GM21529 (cell line): ENCODE measurements around the gene ASAP2.
"Not testable (repeated sequence)": the region's sequence is repeated elsewhere in the genome, so short reads cannot be mapped to it uniquely, and the experiment has no call there.

Experiments
- ATAC-seq: cut with Tn5 transposase; IDR thresholded peaks from one replicate; pipeline ENCODE4 v1.9.1; 2021; ENCODE audit not compliant: unreplicated experiment

Gene ASAP2

DNA sequence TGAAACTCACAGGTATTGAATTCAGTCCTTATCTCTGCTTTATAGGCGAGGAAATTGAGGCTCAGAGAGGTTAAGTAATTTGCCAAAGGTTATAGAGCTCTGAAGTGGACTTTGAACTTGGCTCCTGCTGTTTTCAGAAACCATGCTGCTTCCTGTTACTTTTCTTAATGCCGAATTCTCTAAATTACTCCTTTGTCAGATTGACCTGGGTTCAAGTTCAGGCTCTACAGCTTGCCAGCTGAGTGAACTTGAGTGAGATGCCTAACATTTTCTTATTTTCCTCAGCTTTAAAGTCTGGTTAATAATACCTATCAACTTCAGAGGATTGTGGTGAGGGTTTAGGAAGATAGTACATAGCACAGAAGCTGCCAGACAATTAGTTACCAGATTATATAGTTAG, 3.4 kb downstream of the ASAP2 start:
- no peak for ATAC-seq

DNA sequence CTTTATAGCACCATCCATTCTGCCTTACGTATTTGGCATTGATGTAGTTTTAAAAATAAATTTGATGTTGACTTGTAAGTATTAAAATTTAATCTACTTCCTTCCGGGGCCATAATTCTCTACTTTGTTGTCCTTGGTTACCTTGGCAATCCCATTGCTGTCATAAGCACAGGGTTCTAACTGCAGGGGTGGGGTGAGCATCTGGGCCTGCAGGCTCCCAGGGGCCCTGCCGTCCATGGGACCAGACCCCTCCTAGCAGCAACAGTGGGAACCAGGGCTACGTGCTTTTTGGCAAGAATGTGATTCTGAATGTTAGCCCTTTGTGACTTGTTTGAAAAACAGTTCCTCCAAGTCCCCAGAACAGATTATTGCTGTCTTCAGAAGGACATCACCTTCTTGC, 4.9 kb downstream of the ASAP2 start:
- no peak for ATAC-seq

DNA sequence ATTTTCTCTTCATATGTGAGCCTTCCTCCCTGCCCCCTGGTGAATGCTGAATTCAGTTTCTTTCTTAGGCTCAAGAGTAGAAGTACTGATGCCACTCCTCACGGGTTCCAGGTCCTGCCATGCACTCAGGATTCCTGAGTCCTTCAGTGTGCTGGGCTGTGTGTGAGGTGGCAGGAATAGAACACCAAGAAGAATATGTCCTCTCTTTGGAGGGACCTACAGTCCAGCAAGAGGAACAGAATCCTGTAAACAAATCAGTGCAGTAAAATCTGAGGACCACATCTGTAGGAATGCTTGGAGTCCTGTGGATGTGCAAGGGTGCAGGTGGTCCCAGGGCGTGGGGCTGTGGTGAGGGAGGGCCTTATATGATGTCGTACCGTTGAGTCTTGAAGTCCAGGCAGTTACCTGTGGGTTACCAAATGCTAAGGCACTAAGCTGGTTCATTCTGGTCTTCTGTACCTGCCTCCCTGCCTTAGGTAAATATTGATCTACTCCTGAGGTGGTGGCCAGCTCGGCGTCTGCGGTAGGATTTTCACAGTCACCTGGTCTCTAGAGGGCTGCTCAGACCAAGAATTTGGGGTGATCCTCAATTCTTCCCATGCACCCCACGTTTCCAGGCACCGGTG, 5.5 kb downstream of the ASAP2 start:
- no peak for ATAC-seq

DNA sequence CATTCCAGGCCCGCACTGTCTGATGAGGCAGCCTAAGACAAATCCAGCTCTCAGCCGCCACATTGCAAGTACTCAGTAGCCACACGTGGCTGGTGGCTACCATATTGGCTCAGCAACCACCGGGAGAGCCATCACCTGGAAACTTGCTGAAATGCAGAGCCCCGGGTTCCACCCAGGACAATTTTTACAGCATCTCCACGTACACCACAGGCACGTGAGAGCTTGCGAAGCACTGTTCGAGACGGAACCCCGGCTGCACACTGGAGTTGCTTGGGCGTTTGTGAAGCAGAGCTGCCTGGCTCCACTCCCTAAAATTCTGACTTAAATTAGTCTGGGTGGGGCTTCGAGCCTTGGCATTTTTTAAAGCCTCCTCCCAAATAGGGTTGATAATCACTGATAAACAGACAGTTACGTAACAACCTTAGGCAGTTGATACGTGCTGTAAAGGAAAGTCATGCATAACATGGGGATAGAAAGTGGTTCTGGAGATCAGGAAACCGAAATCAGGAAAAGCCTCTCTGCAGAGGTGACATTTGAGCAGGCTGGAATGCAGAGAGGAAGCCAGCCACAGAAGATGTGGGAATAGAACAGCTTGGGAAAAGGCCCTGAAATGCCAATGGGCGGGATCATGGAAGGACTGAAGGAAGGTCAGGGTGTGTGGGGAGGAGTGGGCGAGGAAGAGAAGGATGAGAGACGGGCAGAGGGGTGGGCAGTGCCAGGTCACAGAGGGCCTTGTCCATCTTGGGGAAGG, 6.2 kb downstream of the ASAP2 start:
- no peak for ATAC-seq

DNA sequence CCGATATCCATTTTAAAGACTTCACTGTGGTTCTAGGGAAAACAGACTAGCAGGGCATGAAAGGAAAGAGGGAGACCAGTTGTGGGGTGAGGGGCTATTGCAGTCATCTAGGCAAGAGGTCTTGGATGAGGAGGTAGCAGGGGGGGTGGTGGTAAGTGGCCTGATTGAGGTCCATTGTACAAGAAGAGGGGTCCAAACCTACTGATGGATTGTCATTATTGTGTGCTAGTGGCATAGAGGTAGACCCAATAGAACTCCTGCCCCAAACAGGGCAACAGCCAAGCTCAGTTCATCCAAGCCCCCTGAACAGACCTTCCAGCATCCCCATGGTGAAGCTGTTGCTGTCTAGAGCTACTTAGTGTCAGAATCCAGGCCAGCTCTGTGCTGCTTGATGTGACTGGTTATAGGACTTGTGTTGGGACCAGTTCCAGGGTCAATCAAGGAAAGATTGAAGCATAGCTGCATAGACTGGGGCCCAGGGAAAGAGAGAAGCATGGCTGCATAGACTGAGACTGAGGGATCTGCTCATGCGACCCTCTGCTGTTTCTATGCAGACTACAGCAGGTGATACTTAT, 7.0 kb downstream of the ASAP2 start:
- ATAC-seq: no peak

DNA sequence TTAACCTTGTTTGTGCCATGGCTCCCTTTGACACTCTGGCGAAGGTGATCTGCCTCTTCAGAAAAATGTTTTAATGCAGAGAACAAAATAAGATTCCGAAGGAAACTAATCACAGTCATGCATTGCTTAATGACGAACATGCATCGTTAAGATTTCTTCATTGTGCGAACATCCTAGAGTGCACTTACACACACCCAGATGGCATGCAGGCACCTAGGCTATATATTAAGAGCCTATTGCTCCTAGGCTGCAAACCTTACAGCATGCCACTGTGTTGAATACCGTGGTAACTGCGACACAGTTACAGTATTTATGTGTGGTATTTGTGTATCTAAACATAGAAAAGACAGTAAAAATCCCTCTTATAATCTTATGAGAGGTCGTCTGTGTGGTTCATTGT, 8.3 kb downstream of the ASAP2 start:
- ATAC-seq: no peak

DNA sequence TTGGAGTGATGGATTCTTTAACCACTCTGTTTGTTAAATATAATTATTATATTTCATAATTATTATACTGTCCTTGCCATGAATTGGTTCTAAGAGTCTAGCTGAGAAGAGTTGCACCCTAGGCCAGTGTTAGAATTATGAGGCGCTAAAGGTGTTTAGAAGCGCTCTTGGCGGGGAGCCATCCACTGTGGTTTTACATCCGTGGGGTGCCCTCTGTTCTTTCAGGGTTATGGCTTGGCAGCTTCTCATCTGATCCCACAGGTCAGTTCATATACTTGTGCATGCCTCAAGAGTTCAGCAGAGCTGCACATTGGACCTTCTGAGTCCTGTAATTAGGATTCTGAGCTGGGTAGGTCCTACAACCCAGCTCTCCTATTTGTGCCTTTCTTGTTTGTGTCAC, 9.1 kb downstream of the ASAP2 start:
- ATAC-seq: no peak

DNA sequence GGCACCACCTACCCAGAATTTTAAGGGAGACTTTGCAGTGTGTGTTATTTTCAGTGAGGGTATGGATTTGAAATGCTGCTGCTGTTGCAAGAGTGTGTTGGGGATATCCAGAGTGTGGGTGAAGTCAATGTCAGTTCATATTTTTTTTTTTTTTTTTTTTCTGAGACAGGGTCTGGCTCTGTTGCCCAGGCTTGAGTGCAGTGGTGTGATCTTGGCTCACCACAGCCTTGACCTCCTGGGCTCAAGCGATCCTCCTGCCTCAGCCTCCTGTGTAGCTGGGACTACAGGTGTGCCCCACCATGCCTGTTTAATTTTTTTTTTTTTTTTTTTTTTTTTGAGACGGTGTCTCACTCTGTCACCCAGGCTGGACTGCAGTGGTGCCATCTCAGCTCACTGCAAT, 9.5 kb downstream of the ASAP2 start:
- ATAC-seq: not testable (repeated sequence)

DNA sequence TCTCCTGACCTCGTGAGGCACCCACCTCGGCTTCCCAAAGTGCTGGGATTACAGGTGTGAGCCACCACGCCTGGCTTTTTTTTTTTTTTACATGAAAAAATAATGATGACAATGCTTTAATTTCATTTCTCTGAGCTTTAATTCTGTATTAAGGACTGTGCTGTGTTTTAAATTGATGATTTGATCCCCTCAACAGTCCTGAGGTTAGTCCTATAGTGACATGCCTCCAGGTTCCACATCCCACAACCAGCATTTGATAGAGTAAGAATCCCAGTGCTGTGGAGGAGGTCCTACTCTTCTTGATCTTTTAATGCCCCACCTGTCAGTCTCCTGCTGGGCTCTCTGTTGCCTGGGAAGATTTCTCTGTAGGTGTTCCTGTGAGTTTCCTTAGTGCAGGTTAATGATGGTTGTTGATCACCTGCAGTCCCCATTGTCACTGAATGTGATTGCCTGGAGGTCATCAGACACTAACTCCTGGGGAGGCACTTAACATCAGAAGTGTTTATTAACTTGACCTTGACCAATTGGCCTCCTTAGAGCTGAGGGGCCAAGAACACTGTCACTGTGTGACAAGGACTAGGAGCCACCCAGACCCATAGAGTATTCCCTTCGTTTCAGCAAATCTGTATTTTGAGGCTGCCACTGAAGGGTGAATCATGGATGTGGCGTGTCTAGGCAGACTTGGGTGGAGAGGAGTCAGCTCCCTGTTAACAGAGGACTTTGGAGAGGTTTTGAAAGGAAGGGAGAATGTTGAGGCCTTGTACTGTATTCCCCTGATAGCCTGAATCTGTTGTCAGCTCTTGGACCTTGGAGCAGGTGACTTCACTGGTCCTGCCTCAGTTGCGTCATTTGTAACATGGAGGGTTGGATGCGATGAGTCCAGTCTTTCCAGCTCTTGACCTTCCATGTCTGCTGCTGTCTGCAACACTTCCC, 11.5 kb downstream of the ASAP2 start:
- ATAC-seq: no peak

DNA sequence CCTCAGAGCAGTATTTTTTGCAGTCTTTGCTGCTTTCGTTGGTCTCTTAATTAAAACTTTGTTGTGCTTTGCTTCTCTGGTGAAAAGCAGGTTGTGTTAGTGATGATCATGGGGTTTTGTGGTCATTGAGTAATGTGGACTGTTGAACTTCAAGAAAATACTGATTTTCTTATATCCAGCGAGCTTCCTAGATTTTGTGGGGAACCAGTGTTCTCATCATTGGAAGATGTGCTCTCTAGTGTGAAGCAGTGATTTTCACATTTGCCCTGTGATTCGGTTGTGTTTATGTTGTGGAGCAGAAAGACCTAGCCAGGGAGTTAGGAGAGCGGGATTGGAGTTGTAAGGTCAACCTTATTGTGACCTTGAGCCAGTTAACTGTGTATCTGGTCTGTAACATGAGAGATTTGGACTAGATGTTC, 12.4 kb downstream of the ASAP2 start:
- ATAC-seq: no peak

DNA sequence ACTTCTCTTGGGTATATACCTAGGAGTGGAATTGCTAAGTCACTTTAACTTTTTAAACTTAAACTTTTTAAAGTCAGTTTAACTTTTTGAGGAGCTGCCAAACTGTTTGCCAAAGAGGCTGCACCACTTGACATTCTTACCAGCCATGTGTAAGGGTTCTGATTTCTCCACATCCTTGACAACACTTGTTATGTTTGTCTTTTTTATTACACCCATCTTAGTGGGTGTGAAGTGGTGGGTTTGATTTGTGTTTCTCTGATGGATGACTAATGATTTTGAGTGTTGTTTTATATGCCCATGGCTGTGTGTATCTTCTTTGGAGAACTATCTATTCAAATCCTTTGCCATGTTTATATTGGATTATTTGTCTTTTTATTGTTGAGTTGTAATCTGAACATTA, 13.6 kb downstream of the ASAP2 start:
- no peak for ATAC-seq

DNA sequence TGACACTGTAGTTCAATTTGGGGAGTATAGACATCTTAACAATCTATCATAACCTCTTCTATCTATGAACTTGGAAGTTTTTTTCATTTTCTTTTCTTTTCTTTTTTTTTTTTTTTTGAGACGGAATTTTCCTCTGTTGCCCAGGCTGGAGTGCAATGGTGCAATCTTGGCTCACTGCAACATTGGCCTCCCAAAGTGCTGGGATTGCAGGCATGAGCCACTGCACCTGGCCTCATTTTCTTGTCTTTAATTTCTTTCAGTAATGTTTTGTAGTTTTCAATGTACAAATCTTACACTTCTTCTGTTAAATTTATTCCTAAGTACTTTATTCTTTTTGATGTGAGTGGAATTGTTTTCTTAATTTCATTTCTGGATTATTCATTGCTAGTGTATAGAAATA, 14.6 kb downstream of the ASAP2 start:
- no peak for ATAC-seq

DNA sequence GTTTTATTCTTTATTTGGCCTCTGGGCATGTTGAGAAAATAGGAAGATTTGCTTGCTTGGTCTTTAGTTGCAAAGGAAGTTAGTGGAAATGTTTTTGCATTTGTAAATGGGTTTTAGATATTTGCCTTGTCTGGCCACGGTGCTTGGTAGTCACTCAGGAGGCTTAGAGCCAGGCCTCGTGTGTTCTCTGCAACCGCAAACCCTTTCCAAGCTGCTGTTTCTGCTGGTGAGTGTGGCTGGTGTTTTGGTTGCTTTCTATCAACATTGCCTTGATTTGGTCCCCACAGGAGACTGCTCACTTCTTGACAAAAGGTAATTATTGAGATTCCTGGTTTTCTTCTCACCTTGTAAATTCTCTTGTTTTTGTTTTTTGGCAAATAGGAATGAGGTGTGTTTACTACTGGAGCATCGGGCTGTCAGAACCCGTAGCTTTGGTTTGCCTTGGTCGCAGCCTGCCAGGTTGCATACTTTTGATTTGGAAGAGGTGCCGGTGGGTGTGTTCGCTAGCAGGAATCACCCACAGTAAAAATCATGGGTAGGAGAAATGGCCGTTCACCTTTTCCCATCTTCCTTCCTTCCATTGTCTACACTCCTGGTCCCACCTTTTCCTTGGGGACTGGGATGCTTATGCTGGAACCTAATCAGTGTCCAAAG, 15.8 kb downstream of the ASAP2 start:
- no peak for ATAC-seq

DNA sequence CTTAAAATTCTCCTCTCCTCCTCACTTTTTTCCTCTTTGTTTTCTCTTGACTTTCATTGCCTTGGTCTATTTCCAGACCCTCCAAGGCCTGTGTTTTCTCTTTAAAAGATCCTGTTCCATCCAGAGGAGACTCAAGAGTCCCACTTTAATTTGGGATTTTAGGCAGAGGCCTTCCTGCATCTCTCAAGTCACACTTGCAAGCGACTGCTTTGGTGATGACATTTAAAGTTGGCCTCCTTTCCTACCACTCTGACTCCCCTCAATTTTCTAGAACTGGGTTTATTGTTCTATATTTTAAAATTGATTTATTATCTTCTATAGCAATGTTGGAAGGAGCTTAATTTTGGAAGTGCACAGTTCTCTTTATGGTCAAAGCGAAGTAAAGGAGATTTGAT, 16.3 kb downstream of the ASAP2 start:
- ATAC-seq: no peak

DNA sequence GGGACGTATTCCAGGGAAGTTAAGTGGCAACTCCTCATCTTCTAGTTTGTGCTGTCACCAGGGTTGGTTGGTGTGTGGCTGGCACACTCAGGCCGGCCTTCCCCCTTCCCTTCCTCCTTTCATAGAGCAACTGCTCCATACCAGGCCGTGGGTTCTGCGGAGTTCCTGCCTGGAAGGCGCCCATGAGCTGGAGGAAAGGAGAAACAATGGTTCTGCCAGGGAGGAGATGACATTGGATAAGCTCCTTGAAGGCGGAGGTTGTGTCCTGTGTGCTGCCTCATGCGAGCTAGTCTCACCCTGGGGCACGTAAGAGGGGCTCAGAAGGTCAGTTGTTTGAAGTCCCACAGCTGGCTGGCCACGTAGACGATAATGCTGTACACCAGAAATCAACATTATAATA, 19.2 kb downstream of the ASAP2 start:
- no peak for ATAC-seq

DNA sequence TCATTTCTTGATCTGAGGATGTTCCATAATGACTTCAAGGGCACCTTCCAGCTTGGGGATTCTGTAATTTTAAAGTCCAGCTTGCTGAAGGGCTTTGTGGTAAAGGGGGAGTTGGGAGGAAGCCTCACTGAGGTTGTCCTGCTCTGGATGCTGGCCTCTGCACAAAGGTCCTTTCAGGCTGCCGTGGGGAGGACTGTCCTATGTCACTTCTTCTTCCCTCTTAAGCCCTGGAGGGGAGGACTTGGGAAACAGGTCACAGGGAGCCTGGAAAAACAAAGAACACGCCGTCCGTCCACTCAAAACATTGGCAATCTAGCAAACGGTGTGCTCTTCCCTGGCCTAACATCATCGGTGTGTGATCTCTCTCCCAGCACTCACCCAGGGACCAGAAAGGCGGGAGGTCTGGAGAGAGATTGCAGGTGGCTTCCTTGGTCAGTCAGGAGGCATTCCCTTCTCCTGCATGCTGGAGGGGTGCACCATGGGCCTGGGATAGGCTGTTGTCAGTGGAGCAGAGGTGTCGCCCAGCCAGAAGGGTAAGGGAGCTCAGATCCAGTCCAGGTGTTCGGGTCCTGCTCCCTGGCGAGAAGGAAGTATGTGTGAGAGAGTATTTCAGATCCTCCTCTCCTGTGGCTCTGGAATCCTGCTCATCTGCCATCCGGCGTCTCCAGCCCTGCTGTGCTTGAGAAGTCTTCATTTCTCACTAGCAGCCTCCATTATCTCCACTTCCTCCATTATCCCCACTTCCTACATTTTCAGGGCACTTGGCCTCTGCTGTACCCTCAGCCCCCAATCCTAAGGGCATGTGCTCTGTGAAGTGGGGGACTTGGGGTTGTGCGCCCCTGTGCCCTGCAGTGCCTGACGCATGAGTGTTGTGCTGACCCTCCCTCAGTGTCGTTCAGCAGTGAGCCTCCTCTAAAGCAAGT, 20.1 kb downstream of the ASAP2 start:
- ATAC-seq: no peak

DNA sequence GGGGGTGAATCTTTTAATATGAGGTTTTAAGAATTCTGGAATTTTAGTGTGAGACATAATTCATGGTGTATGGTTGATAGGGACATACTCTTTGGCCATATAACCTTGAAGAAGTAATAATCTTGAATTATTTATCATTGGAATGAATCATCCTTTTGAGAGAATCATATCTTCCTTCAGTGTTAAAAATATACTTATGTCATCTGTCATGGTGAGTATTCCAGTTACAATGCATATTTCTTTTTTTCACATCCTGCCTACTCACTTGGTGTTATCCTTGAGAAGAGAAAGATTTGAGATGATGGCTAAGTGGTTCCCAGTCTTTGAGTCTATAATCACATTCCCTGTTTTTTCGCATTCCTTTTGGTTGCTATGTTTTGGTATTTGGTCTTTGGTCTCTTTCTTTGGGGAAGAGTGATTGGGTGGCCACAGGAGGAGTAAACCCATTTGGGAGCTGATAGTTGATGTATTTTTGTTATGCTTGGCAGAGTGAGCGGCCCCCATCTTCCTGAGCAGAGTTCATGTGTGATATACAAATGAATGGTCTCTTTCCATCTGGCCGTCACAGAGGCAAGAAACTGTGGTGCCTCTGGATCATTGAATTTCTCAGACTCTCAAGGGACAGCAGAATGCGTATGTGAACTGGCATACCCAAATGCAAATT, 21.6 kb downstream of the ASAP2 start:
- no peak for ATAC-seq

DNA sequence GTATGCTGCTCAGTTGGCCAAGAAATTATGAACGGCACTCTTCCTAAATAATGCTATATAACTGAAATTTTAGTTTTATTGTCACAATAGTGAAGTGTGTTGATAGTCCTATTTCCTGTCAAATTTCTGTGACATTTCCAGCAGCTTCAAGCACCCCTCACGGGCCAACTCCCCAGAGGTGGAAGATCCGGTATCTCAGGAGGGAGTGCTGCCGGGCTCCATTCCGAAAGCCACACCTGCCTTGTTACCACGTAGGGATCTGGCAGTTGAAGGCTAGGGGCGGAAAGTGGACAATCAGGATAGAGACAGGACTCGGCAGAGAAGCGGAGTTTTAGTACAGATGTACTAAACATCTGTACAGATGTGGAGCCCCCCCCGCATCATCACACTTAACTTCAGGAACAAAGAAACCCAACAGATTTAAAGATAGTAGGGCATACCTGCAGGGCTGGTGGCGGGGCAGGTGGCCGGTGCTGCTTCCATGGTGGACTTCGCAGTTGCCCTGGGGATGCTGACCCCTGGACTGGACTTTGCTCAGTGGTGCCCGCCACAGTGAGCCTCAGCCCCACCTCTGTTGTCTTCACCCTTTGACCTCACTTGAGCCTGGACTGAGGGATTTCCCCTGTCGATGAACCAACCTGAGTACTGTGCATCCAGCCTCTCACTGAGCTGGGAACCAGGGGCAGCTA, 22.3 kb downstream of the ASAP2 start:
- ATAC-seq: no peak

DNA sequence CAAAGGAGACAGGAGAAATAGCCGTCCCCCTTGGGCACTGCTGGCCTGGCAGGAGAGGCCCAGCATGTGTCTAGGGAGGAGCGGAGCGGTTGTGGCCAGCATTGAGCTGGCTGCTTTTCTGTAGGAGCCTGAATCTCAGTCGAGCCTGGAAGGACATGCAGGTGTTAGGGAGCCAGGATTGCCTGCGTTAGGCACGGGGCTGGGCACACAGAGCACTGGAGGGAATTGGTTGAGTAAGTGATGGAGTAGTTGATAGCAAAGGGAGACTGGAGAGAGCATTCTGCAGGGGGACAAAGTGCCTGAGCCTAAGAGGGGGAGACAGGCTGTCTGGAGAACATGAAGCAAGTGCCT, 22.8 kb downstream of the ASAP2 start:
- ATAC-seq: no peak
